ENCODE results near the gene LURAP1L.
A peak's percentile ranks its signal among the peaks of the same experiment; 100 is the strongest.

LURAP1L gene

GRCh38 chr9:12770261-12770660, 4.6 kb upstream of the LURAP1L start:
- H3K27ac ChIP-seq: no peak overlapping the region
- in situ Hi-C loops (cut with HindIII; ENCODE audit: low pct_ligation_motif_present, low sequenced_read_pairs): no loop called here
- no peaks in the 10 kb centered on the region for H3K27me3 ChIP-seq (replicated peaks)
- H3K36me3 ChIP-seq (replicated peaks): no peaks in the 10 kb centered on the region
- TF ChIP-seq CTCF (IDR thresholded peaks at IDR 0.05; ENCODE audit: low read depth, low read length, missing control alignments): no peak
- no peak for DNase-seq
- no peak overlapping the region for H3K4me3 ChIP-seq (ENCODE audit: low read depth, low read length)

DNA sequence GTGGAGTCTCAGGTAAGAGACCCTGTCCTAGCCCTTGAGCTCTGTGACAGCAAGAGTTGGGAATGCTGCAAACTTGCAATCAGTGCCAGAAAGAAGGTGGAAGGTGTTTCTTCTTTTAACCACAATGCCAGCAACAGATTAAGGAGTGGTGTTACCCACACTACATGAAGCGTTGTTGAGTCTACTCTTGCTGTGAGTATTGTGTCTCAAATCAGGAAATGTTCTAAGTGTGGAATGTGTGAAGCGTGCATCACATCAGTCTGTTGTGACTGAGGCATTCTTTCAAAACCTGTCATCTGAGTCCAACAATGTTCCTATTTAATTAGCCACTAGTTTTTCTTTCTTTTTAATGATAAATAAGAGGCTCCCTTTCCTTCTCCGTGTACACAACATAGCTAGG, 2.9 kb upstream of the LURAP1L start:
- Histone ChIP-seq H3K4me3 (ENCODE audit: low read depth, low read length) (no peak overlapping the region), H3K27ac (no peak overlapping the region), H3K27me3 (replicated peaks) (no peaks in the 10 kb centered on the region), H3K36me3 (replicated peaks) (no peaks in the 10 kb centered on the region)
- peak; percentile 53 for DNase-seq
- in situ Hi-C loops (cut with HindIII; ENCODE audit: low pct_ligation_motif_present, low sequenced_read_pairs): no loop called here
- TF ChIP-seq CTCF (IDR thresholded peaks at IDR 0.05; ENCODE audit: low read depth, low read length, missing control alignments): no peak

GRCh38 chr9:12773562-12773961, 1.3 kb upstream of the LURAP1L start:
- DNase-seq: no peak
- H3K36me3 ChIP-seq (replicated peaks): no peaks in the 10 kb centered on the region
- no peak overlapping the region for H3K27ac ChIP-seq
- TF ChIP-seq CTCF (IDR thresholded peaks at IDR 0.05; ENCODE audit: low read depth, low read length, missing control alignments): no peak
- in situ Hi-C loops (cut with HindIII; ENCODE audit: low pct_ligation_motif_present, low sequenced_read_pairs): no loop called here
- H3K27me3 ChIP-seq (replicated peaks): no peaks in the 10 kb centered on the region
- H3K4me3 ChIP-seq (ENCODE audit: low read depth, low read length): no peak overlapping the region

- no peaks in the 10 kb centered on the region for H3K27me3 ChIP-seq (replicated peaks)
- peak overlapping the region; percentile 90 for H3K27ac ChIP-seq
- in situ Hi-C loops (cut with HindIII; ENCODE audit: low pct_ligation_motif_present, low sequenced_read_pairs): no loop called here
- peak; percentile 88 for DNase-seq
- peak; percentile 69 for TF ChIP-seq CTCF (IDR thresholded peaks at IDR 0.05; ENCODE audit: low read depth, low read length, missing control alignments)
- no peaks in the 10 kb centered on the region for H3K36me3 ChIP-seq (replicated peaks)
- peak overlapping the region; percentile 78 for H3K4me3 ChIP-seq (ENCODE audit: low read depth, low read length)
These were observed 1.1 kb downstream of the LURAP1L start for GRCh38 chr9:12775679-12776512.

GRCh38 chr9:12776513-12777055, 1.8 kb downstream of the LURAP1L start:
- H3K36me3 ChIP-seq (replicated peaks): no peaks in the 10 kb centered on the region
- DNase-seq: peak; percentile 77
- peak overlapping the region; percentile 78 for H3K4me3 ChIP-seq (ENCODE audit: low read depth, low read length)
- TF ChIP-seq CTCF (IDR thresholded peaks at IDR 0.05; ENCODE audit: low read depth, low read length, missing control alignments): no peak
- peak overlapping the region; percentile 90 for H3K27ac ChIP-seq
- no peaks in the 10 kb centered on the region for H3K27me3 ChIP-seq (replicated peaks)
- in situ Hi-C loops (cut with HindIII; ENCODE audit: low pct_ligation_motif_present, low sequenced_read_pairs): no loop called here

Data from brain microvascular endothelial cell (primary cell).